Ovary (tissue), 9 donors: Measurements from ENCODE around the gene CDADC1. TPM values are rescaled to one million over a fixed set of nuclear protein-coding genes. Genes with fewer than 3 reads are reported as not detected.

Experiments used
- DNase-seq, 5 donors: peaks; one replicate each; pipeline ENCODE4 v3.0.0-alpha.2; 2019 to 2020
- H3K27ac ChIP-seq, 2 donors: fragments of 200-600 bp; one replicate each; pipeline versions ENCODE4 v1.5.1 to v1.8.0; 2019 to 2022
- H3K27me3 ChIP-seq: fragments of 200-600 bp; one replicate; pipeline ENCODE4 v1.8.0; 2022
- H3K36me3 ChIP-seq: fragments of 200-600 bp; sonication (generic); one replicate; pipeline ENCODE4 v1.5.1; 2019
- H3K4me1 ChIP-seq: one replicate; pipeline ENCODE4 v1.8.1; 2013; ENCODE audit warnings: mild to moderate bottlenecking, moderate library complexity; ENCODE audit not compliant: insufficient read depth
- H3K4me3 ChIP-seq: fragments of 200-600 bp; sonication (generic); one replicate; pipeline ENCODE4 v1.5.1; 2017
- H3K9me3 ChIP-seq, 2 donors: fragments of 200-600 bp in 1 of 2; sonication (generic) in 1 of 2; one replicate each; pipeline versions ENCODE4 v1.5.1 to v1.8.1; 2013 to 2019; ENCODE audit warnings: mild to moderate bottlenecking in 1 of 2, moderate library complexity in 1 of 2
- CTCF ChIP-seq, 3 donors: fragments of 450-650 bp in 2 of 3; fragments of 200-600 bp in 1 of 3; IDR thresholded peaks; one replicate each; pipeline versions ENCODE4 v1.5.1 to v1.8.0; 2016 to 2022; ENCODE audit warnings: antibody characterized with exemption in 3 of 3, mild to moderate bottlenecking in 1 of 3
- EP300 ChIP-seq: sonication (generic); formaldehyde crosslinking; IDR thresholded peaks from one replicate; pipeline ENCODE4 v1.6.1; 2017; ENCODE audit warnings: antibody characterized with exemption
- POLR2A ChIP-seq: fragments of 450-650 bp; IDR thresholded peaks from one replicate; pipeline ENCODE4 v1.6.1; 2017; ENCODE audit warnings: antibody characterized with exemption, mild to moderate bottlenecking, moderate library complexity
- WGBS, 3 donors: extraction: QIAGEN DNeasy Blood & Tissue Kit in 1 of 3; methylation state at CpG; one replicate each; pipeline versions ENCODE4 v1.1.5 to v1.1.7; 2013 to 2017; 5-methylcytosine and 5-hydroxymethylcytosine counted together
- intact Hi-C, 4 donors: fragments of 100-400 bp; cut with DNase I; formaldehyde crosslinking; loops; one replicate each; pipeline versions ENCODE4 v1.11.0 to v1.15.1; 2022 to 2023
- polyA plus RNA-seq, 2 donors: library from polyadenylated mRNA; stranded (reverse); fragments of 200-250 nt in 1 of 2; fragments of 350-450 nt in 1 of 2; fragmentation: Illumina TruSeq in 1 of 2; extraction: RNeasy Lipid Tissue Mini Kit (QIAGEN cat#74804) in 1 of 2; gene quantifications; one replicate each; pipeline ENCODE4 v1.2.3, GENCODE V29; 2013 to 2014
- total RNA-seq, 7 donors: library from RNA; depleted of rRNA in 2 of 7; stranded (reverse); fragments of >200 nt in 2 of 7; fragmentation: NEBNext Ultra II Directional in 3 of 7; extraction: Animal tissue kit (Norgen Biotek cat#: 25700) in 3 of 7; gene quantifications; one replicate each; pipeline versions ENCODE4 v1.1.0 to v1.2.4, GENCODE V29; 2016 to 2023
- donor health status: DM: no; HTN: no; CAD: no; lungs with moderate emphysema.
- donor health status: DM: no; HTN: no; CAD: no.
- donor health status: Bipolar disorder and iron deficiency.
- donor health status: DM: yes; HTN: yes; CAD: no.
- donor health status: DM: no; HTN: no; CAD: no.
- donor health status: DM: yes; HTN: yes; CAD: no.

CDADC1 gene
- total and polyA plus RNA-seq, 9 donors, result 7.5 to 17.9 (median 13.0) TPM

DNA sequence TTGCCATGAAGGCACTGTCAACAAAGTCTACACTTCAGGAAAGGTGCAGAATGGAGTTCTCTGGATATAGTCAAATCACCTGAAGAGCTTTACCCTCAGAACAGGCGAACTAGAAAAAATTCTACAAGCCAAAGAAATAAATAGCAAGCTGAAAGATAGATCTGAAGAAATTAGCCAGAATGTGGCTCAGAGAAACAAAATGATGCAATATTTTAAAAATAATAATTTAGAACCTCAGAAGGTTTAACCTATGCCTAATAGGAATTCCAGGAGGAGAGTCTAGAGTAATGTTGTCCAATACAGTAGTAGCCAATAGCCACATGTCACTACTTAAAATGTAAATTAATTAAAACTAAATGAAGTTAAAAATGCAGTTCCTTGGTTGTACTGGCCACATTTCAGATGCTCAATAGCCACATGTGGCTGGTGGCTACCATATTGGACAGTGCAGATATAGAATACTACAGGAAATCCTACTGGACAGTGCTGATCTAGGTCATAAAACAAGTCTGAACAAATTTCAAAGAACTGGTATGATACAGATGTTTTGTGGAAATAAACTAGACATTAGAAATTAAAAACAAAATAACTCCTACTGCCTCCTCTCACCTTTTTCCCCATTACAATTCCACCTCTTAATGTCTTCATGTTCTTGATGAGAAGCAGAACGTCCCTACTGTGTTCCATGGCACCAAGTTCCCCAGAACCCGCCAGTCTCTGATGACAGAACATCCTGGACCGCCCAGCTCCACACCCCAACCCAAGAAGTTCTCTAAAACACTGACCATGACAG is 679 bp upstream of the CDADC1 start:
- no peak for DNase-seq
- peaks cover 0 to 5% of the 10 kb centered on the region in 2 donors for H3K9me3 ChIP-seq
- H3K4me3 ChIP-seq, result peak overlapping the region; percentile 71
- 25% methylated on average over 4 of the region's 4 CpGs for WGBS, 3 donors
- intact Hi-C loops, result loop anchor here in 1 of 4 donors (5.0 kb wide), 1 partner anchor 190 kb away; no protein-coding TSS in a partner anchor
- H3K36me3 ChIP-seq, result no peaks in the 10 kb centered on the region
- H3K27ac ChIP-seq, result peak overlapping the region; percentile 69 to 88
- no peaks in the 10 kb centered on the region for H3K4me1 ChIP-seq
- H3K27me3 ChIP-seq, result no peaks in the 10 kb centered on the region
- TF ChIP-seq CTCF (IDR thresholded peaks at IDR 0.05) (no peak), POLR2A (no peak), EP300 (no peak)

DNA sequence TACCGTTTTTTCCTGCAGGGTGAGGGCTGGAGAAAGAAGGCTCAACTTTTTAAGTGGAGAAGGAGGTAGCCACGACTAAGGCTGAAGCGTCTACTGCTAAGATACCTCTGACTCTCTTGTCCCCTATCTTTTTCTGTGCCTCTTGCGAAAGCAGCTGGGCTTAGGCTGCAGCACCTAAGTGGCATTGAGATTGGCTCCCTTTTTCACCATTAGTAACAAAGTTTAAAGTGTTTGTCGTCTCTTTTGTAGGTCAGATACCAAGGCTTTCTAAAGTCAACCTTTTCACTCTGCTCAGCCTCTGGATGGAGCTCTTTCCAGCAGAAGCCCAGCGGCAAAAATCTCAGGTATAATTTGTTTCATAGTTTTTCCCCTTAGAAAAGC is 887 bp downstream of the CDADC1 start:
- no peak for TF ChIP-seq EP300
- TF ChIP-seq POLR2A, result no peak
- no peak for TF ChIP-seq CTCF (IDR thresholded peaks at IDR 0.05)
- Histone ChIP-seq H3K4me1 (no peaks in the 10 kb centered on the region), H3K4me3 (peak overlapping the region; percentile 71), H3K27me3 (no peaks in the 10 kb centered on the region), H3K27ac (peak overlapping the region in 1 of 2 donors; percentile 88), H3K36me3 (no peaks in the 10 kb centered on the region), H3K9me3 (no peaks in the 10 kb centered on the region)
- intact Hi-C loops, result loop anchor here in 1 of 4 donors (5.0 kb wide), 1 partner anchor 189 kb away; no protein-coding TSS in a partner anchor
- WGBS, 3 donors, result 4 to 8% (median 6%) methylated on average over 6 of the region's 6 CpGs
- no peak for DNase-seq

DNA sequence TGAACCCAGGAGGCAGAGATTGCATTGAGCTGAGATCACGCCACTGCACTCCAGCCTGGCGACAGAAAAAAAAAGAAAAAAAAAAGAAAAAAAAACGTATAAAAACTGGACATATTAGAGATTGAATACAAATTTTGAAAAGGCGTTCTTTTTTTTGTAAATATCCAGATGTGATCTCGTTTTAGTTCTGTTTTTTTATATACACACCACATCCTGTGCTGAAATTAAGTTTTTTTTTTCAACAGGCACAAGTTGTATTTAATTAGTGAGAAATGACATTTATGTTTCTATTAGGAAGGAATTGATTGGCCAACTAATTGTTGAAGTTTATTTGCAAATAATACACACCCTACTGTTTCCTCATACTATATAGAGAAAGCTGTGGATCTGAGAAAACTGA is 3.6 kb downstream of the CDADC1 start:
- Histone ChIP-seq H3K36me3 (no peaks in the 10 kb centered on the region), H3K4me3 (no peak overlapping the region), H3K4me1 (peaks cover 2% of the 10 kb centered on the region), H3K27ac (no peak overlapping the region), H3K27me3 (no peaks in the 10 kb centered on the region), H3K9me3 (no peaks in the 10 kb centered on the region)
- no peak for TF ChIP-seq EP300
- TF ChIP-seq CTCF (IDR thresholded peaks at IDR 0.05), result no peak
- no peak for TF ChIP-seq POLR2A
- DNase-seq, result no peak
- intact Hi-C loops, result no loop called here
- 78 to 82% (median 81%) methylated on average over 5 of the region's 5 CpGs for WGBS, 3 donors

GRCh38 chr13:49253310-49253709 is 5.6 kb downstream of the CDADC1 start:
- H3K4me3 ChIP-seq, result no peak overlapping the region
- no peaks in the 10 kb centered on the region for H3K9me3 ChIP-seq
- no peak for DNase-seq
- no peak overlapping the region for H3K27ac ChIP-seq
- TF ChIP-seq CTCF (IDR thresholded peaks at IDR 0.05), result no peak
- TF ChIP-seq EP300, result no peak
- TF ChIP-seq POLR2A, result no peak
- H3K4me1 ChIP-seq, result peaks cover 2% of the 10 kb centered on the region
- no peaks in the 10 kb centered on the region for H3K27me3 ChIP-seq
- intact Hi-C loops, result no loop called here
- H3K36me3 ChIP-seq, result no peaks in the 10 kb centered on the region
- WGBS, 3 donors, result 95 to 100% (median 100%) methylated on average over 1 of the region's 1 CpG
